ENCODE data around the gene CEP41.

- TF ChIP-seq CTCF (IDR thresholded peaks at IDR 0.05; ENCODE audit: poor library complexity) (no peak), EZH2phosphoT487 (IDR thresholded peaks at IDR 0.05; ENCODE audit: low read depth, severe bottlenecking, unreplicated experiment) (no peak)
These were observed 63.6 kb downstream of the CEP41 start for GRCh38 chr7:130377178-130377577.

Data from hepatocyte (in vitro differentiated cells).